WERI-Rb-1 (cell line): Measurements from ENCODE around the gene MAP3K2.
A peak's percentile ranks its signal among the peaks of the same experiment; 100 is the strongest.

Source experiments
- DNase-seq: peaks from one replicate; pipeline ENCODE4 v3.0.0-alpha.2; 2020
- H3K27ac ChIP-seq: fragments of 250-450 bp; sonication (Bioruptor Pico); 2 replicates; pipeline ENCODE4 v1.5.1; 2020; ENCODE audit warnings: mild to moderate bottlenecking, moderate library complexity
- H3K27me3 ChIP-seq: fragments of 250-450 bp; sonication (Bioruptor Pico); 2 replicates; pipeline ENCODE4 v1.5.1; 2021; ENCODE audit warnings: mild to moderate bottlenecking, low read depth, moderate library complexity; ENCODE audit not compliant: insufficient read depth, severe bottlenecking
- H3K36me3 ChIP-seq: fragments of 250-450 bp; sonication (Bioruptor Pico); 2 replicates; pipeline ENCODE4 v1.5.1; 2020; ENCODE audit warnings: mild to moderate bottlenecking, moderate library complexity
- H3K4me3 ChIP-seq: 2 replicates; pipeline ENCODE4 v1.5.1; 2011; ENCODE audit warnings: low read depth, mild to moderate bottlenecking, control low read depth, low read length
- H3K9me3 ChIP-seq: fragments of 250-450 bp; sonication (Bioruptor Pico); 2 replicates; pipeline ENCODE4 v1.5.1; 2021; ENCODE audit warnings: mild to moderate bottlenecking, moderate library complexity; ENCODE audit not compliant: severe bottlenecking
- CTCF ChIP-seq: IDR thresholded peaks from 2 replicates; pipeline ENCODE4 v1.5.1; 2011; ENCODE audit warnings: low read depth, mild to moderate bottlenecking, control low read depth, inconsistent platforms, low read length

Gene MAP3K2

GRCh38 chr2:127425540-127426490 lies 38.0 kb upstream of the MAP3K2 start:
- no peak overlapping the region for H3K27ac ChIP-seq
- H3K9me3 ChIP-seq = no peaks in the 10 kb centered on the region
- TF ChIP-seq CTCF = no peak
- no peaks in the 10 kb centered on the region for H3K36me3 ChIP-seq
- DNase-seq = no peak
- no peak overlapping the region for H3K4me3 ChIP-seq
- H3K27me3 ChIP-seq = peaks cover 3% of the 10 kb centered on the region

- no peak for DNase-seq
- Histone ChIP-seq H3K9me3 (no peaks in the 10 kb centered on the region), H3K4me3 (no peak overlapping the region), H3K36me3 (no peaks in the 10 kb centered on the region), H3K27me3 (peaks cover 3% of the 10 kb centered on the region), H3K27ac (no peak overlapping the region)
- no peak for TF ChIP-seq CTCF
These were observed 37.1 kb upstream of the MAP3K2 start for GRCh38 chr2:127424598-127425520.

- Histone ChIP-seq H3K27me3 (peaks cover 3% of the 10 kb centered on the region), H3K27ac (no peak overlapping the region), H3K9me3 (no peaks in the 10 kb centered on the region), H3K4me3 (peak overlapping the region; percentile 63), H3K36me3 (no peaks in the 10 kb centered on the region)
- no peak for TF ChIP-seq CTCF
- no peak for DNase-seq
These were observed 36.1 kb upstream of the MAP3K2 start for GRCh38 chr2:127423880-127424279.

- DNase-seq = peak; percentile 37
- no peak for TF ChIP-seq CTCF
These were observed 35.7 kb upstream of the MAP3K2 start for GRCh38 chr2:127423478-127423843.

GRCh38 chr2:127422559-127423477 lies 35.0 kb upstream of the MAP3K2 start:
- Histone ChIP-seq H3K27ac (no peak overlapping the region), H3K4me3 (peak overlapping the region; percentile 63), H3K36me3 (no peaks in the 10 kb centered on the region), H3K9me3 (no peaks in the 10 kb centered on the region), H3K27me3 (peaks cover 3% of the 10 kb centered on the region)
- peak; percentile 44 for DNase-seq
- TF ChIP-seq CTCF = no peak

More at GRCh38 chr2:127423478-127423843, 35.7 kb upstream of the MAP3K2 start:
- Histone ChIP-seq H3K27me3 (peaks cover 3% of the 10 kb centered on the region), H3K36me3 (no peaks in the 10 kb centered on the region), H3K4me3 (peak overlapping the region; percentile 63), H3K9me3 (no peaks in the 10 kb centered on the region), H3K27ac (no peak overlapping the region)
